ENCODE data around the gene DMBT1.

- no peak for TF ChIP-seq CTCF (IDR thresholded peaks at IDR 0.05)
- TF ChIP-seq POLR2AphosphoS5 (IDR thresholded peaks at IDR 0.05; ENCODE audit: insufficient read depth in 1 of 2, low read depth in 1 of 2) = no peak
- no peak for TF ChIP-seq POLR2A (IDR thresholded peaks at IDR 0.05)
Measured at GRCh38 chr10:122659651-122660050, 99.1 kb downstream of the DMBT1 start.
